CD1c-positive myeloid dendritic cell (primary cell): Measurements from ENCODE around the gene HAAO.

Experiments used
- DNase-seq: peaks from one replicate; pipeline ENCODE4 v3.0.0-alpha.2; 2016; ENCODE audit errors: extremely low spot score

The HAAO gene

DNA sequence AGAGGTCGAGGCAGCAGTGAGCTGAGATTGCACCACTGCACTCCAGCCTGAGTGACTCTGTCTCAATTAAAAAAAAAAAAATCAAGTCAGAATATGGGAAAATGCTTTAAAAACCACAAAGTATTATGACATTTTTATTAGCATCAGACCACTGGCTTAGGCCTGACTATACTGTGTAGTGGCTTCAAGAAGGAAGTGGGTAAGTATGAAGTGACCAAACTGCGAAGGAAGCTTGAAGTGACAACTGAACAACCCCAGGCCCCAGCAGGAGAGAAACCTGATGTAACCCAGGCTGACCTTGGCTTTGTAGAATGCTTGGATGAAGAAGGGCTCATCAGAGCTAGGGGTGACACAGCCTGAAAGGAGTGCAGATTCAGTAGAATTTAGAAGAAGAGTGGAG lies 21.4 kb upstream of the HAAO start:
- DNase-seq = no peak

DNA sequence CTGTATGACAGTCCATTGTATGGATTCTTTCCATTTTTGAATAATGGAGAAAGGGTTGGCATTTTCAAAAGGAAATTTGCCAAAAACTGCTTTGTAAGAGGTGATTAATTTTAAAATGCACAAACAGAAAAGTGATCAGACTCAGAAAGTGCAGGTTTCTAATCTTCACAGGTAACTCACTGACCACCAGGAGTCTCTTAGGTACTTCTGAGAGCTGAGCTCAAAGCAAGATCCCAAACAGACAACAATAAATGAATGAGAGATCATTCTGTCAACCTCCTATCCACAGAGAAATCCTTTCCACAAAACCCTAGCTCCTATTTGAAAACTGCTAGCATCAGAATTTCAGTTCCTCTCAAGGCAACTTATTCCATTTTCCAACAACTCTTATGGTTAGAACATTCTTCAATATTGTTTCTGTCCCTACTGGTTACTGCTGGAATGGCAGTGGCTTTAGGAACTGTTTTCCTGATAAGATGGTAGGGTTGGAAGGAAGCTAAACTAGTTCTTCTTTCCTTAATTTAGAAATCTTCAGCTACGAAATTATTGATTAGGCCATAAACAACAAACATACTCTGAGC lies 20.6 kb upstream of the HAAO start:
- DNase-seq = peak; percentile 74

DNA sequence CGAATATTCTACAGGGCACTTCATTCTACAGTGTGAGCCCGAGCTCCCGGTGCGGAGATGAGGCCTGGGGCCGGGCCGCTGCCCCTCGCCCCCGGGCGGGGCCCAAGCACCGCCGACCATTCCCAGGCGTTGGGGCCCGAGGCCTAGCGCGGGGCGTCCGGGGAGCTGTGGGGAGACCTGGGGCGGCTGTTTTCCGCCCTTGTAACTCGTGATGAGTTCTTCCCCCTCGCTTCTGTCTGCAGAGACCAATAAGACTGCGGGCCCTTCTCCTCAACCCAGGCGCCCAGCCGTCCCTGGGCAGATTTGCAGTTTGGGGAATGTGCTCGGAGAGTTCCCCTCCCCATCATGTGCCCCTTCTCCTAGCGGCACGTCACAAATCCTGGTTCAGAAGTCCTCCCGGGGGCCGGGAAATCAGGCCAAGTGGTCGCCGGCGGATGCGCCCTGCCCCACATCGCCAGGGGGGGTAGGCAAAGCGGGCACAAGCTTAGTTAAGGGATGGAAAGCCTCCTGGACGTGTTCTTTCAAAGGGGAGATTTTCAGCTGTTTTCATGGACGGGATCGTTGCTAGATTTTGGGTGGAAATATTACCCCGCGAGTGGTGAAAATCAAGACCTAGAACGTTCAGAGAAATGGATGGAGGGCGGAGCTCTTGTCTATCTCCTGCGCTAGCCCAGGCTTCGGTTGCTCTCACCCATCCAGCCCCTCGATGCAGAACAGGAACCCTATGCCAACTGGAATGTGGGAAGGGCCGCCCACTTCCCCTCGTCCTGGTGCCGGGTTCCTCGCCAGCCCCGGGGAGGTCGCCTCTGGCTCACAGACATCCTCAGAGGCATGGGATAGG lies 18.8 kb upstream of the HAAO start:
- peak; percentile 42 for DNase-seq

DNA sequence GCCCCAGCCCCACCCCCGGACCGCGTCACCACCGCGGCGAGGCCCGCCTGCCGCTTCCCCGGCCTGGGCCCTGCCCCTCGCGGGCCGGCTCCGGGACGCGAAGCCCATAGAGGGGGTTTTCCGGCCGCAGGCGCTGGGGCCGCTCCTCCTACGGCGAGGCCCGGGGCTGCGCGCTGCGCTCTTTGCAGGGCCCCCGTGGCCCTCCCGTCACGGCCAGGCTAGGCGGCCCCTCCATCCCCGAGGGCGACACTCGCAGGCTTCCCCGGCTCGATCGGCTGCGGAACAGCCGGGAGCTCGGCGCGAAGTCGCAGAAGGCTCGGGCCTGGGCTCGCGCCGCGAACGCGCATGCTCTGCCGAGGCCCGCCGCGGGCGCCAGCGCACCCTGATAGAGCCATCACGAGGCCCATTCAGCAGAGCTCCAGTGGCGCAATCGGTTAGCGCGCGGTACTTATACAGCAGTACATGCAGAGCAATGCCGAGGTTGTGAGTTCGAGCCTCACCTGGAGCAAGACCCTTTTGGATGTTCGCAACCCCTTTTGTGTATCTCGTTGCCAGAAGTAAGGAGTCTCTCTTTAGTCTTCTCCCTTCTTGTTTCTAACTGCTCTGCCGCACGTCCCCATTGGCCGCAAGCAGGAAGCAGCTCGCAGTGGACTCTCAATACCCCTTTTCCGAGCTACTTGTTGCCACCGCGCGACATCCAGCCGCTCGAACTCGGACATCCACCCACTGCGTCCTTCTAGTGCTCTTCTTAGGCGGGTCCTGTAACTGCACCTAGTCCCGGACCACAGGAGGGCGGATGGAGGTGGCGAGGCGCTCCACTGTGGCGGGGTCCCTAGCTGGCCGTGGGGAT lies 18.0 kb upstream of the HAAO start:
- peak; percentile 96 for DNase-seq

DNA sequence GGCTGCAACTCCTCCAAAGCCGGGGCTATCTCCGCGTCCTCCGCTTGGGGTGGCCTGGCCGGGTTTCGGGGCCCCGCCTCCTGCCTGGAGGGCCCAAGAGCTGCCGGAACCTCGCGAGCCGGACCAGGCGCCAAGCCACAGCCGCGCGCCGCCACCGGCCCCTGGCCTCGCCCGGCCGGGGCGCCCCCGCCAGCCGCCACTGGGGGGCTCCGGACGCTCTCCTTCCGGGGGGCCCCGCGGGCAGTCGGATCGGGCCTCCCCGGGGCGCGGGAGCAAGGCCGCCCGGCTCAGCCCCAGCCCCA lies 17.4 kb upstream of the HAAO start:
- peak; percentile 82 for DNase-seq

DNA sequence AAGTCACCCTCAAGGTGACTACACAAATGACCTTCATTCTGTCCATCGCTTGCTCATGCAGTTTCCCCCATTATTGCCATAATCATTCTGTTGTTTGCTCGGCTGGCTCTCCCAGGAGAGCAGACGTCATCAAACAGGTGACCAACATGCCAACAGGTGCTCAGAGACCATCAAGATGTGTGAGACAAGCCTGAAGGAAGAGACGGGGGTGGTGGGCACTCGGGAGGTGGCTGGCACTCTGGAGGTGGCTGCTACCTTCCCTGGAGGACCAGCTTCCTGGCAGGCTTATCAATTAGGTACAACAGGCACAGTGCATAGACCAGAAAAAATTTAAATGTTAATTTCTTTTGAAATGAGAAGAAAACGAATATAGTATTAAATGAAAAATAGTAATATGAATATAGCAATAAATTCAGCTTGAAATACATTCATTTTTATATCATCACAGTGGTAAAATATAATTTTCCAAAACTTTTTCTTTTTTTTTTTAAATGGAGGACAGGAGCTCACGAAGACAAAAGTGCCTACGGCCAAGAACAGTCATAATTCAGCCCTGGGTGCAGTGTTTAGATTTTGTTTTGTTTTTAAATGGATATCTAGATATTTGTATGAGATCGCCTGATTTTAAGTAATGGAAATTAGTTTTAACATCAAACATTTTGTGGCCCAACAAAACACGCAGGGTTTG lies 16.9 kb upstream of the HAAO start:
- no peak for DNase-seq

DNA sequence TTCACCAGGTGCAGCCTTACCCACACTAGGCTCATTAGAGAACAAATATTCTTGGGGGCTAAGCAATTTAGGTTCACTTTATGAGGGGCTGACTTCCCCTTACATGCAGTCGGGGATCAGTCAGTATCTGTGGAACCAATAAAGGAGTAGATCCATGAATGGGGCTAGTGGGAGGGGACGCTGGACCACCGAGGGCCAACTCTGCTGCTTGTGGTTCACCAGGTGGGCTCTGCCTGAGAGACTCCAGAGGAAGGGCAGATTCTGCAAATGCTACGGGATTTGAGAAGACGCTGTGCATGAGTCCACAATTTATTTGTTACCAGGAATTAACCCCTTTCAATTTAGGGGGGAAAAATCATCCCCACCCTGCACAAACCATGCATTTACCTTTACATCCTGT lies 15.9 kb upstream of the HAAO start:
- DNase-seq = no peak

DNA sequence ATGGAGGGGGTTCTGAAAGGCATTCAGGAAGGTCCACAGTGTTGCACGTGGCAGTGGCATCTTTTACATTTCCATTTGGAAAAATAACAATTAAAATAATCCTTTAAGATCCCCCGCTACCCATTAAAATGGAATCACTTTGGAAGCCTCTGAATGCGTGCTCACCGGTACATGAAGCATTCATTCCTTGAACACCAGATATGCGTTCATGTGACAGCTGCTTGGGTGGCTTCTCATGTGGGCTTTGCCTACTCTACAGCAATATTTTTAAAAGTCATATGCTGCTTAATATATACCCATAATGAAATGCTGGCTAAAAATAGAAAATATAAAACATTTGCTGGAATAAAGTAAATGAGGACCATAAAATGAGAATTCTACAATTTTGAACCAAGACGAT lies 14.4 kb upstream of the HAAO start:
- DNase-seq = no peak

DNA sequence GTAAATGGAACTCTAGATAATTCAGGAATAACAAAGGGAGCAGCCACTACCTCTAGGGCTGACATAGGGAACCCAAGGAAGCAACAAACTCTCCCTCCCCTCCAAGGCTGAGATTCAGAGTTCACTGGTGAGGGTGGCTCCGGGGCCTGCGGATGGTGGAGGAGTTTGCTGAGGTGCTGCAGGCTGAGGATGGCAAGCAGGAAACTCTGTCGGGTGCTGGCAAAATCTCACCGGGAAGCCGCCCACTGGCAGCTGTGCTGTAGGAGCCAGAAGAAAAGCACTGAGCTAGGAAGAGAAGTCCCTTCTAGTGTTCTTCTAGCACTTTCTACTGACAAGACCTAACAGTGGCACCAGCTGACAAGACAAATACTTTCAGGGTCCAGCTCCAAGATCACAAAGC lies 12.5 kb upstream of the HAAO start:
- DNase-seq = no peak

DNA sequence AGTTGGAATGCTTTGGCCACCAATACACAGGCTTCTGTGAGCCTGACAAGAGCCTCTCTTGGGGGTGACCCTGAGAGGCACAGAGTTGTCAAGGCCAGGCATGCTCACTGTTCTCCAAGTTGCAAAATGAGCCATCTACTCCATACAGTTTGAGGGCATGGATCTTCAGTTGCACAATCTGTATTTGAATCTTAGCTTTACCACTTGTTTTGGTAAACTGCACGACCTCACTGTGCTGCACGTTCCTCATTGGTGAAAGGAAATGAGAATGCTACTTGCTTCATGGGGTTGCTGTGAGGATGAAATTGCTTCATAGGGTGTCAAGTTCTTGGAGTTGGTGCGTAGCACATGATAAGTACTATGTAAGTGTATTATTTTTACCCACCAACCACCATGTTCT lies 12.0 kb upstream of the HAAO start:
- DNase-seq = peak; percentile 78

DNA sequence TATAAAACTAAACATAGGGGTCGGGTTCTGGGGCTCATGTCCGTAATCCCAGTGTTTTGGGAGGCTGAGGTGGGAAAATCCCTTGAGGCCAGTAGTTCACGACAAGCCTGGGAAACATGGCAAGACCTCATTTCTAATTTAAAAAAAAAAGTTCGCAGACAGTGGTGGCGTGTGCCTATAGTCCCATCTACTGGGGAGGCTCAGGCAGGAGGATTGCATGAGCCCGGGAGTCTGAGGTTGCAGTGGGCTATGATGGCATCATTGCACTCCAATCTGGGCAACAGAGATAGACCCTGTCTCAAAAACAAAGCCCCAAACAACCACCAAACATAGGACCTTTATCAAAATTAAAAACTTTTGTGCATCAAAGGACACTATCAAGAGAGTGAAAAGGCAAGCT lies 9.8 kb upstream of the HAAO start:
- DNase-seq = no peak

DNA sequence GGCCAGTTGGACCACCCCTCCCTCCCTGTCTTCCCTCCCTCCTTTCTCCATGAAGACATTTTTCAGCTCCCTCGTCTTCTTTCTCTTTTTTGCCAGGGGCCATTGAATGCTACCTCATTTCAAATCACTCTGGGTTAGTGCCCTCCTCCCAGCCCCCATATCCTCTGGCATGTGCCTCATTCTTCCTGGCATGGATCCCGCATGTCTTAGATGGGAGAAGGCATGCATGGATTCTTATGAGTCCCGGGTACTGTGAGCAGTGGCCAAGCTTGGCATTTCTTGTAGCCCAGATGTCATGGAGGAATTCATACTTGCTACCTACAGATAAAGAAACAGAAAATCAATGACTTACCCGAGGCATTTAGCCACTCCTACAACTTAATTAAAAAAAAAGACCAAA lies 9.0 kb upstream of the HAAO start:
- DNase-seq = no peak

DNA sequence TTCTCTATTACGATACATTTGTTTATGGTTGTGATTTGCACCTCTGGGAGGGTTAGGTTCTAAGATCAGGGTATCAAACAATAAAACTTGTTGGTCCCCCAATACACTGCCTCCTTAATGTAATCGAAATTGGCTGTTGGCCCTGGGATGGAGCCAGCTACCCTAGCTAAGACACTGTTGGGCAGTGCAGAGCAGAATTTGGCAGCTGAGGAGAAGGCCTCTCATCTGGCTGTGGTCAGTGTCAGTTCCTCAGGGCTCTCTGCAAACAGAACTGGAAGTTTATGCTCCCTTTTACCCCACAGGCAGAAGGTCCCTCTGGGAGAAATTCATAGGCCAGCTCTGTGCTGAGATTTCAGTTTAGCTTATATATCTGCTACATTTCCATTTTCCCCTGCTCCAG lies 8.6 kb upstream of the HAAO start:
- DNase-seq = peak; percentile 14

DNA sequence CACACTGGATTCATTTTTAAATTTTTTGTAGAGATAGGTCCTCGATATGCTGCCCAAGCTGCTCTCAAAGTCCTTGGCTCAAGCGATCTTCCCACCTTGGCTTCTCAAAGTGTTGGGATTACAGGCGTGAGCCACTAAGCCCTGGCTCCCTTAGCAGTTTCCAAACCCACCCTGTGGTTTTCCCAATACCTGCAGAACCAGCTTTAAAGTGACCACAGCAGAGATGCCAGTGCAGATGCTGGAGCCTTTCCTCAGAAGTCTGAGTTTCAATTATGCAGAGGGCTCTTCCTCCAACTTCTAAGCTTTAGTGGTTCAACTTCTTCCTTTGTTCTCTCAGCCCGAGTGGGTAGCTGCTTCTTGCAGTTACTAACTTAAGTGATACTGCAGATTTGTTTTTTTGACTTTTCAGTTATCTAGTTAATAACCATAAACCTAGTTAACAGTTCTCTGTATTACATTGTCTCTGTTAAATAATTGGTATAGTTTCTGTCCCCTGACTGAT lies 8.1 kb upstream of the HAAO start:
- no peak for DNase-seq

DNA sequence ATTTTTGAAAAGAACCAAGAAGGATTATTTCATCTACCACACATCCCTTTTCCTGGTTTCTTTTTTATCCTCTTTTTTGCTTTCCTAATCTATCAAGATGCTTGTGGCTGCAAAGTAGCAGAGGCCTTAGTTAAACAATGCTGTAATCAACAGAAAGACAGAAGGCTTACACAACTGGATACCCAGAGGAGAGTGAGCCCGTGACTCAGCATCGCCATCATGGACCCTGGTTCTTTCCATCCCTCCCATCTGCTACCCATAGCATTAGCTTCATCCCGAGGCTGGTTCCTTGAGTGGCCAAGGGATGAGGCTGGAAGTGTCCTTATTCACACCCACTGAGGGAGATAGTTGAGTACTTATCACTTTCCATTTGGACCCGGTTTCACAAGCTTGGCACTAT lies 7.5 kb upstream of the HAAO start:
- DNase-seq = no peak

DNA sequence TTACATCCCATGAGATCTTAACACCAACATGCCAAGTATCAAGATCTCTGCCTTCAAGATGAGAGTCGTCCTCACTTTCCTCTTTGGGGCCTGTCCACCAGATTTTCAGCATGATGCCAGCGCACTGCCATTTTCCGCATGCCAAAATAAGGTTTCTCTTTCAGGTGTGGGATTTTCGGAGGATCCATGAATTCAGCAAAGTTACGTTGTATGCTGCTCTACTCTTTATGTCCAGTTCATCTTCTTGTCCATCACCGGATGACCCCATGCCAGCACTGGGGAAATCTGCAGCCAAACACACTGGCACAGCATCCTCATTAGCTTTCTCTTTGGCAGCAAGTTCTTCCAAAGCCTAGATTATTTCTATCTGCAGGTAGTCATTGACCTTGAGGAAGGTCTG lies 4.9 kb upstream of the HAAO start:
- no peak for DNase-seq

DNA sequence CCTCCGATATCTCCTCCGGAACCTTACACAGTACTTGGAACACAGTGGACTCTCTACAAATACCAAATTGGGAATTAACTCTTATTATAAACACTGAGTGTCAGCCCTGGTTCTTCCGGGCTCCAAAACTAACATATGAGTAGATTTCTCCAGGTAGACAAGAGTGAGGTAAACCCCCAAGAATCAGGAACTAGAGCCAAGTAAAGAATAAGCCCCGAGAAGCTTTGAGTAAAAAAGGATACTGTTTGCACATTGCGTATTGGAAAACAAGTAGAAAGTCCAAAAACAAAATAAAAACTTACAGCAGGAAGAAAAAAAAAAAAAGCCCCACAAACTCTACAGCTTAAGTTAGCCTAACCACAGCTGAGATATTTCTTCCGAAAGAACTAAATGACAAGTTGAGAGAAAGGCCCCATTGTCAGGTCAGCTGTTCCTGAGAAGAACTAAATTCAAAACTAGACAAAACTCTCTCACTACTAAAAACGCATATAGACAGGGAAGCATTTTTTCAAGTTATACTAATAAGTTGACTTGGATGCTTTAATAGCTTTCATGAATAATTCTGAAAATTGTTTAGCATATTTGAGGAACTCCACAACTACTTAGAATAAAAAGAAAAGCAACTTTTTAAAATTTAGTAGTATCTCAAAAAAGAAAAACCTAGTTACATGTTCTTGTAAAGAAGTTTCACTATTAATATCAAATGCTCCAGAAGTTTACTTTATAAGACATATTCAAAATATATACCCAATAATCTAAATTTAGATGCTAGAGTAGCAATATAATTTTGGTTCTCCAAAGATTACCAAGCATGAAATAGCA lies 4.3 kb upstream of the HAAO start:
- DNase-seq = no peak

DNA sequence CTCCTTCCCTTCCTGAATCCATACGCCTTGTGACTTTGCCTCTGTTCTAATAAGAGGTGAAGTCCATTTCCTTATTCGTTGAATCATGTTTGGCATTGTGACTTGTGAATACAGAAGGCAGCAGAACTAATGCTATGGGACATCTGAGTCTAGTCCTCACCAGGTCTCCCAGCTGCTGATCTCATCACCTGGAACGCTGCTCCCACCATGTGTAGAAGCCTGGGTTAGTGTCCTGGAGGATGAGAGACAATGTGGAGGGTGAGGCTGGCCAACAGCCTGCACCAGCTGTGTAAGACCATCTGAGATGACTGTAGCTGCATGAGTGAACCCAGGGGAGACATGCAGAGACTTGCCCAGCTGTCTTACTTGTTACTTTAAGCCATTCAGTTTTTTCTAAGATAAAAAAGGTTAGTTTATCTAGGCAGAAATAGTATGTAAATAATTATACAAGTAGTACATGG lies 3.5 kb upstream of the HAAO start:
- DNase-seq = no peak

DNA sequence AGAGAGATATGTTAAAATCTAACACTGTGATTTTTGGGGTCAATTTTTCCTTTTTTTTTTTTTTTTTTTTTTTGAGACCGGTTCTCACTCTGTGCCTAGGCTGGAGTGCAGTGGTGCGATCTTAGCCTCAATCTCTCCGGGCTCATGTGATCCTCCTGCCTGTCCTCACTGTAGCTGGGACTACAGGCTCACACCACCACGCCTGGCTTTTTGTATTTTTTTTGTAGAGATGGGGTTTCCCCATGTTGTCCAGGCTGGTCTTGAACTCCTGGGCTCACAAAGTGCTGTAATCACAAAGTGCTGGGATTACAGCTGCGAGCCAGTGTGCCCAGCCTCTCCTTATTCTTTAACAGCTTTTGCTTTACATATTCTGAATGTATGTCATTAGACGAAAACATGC lies 2.9 kb upstream of the HAAO start:
- no peak for DNase-seq

DNA sequence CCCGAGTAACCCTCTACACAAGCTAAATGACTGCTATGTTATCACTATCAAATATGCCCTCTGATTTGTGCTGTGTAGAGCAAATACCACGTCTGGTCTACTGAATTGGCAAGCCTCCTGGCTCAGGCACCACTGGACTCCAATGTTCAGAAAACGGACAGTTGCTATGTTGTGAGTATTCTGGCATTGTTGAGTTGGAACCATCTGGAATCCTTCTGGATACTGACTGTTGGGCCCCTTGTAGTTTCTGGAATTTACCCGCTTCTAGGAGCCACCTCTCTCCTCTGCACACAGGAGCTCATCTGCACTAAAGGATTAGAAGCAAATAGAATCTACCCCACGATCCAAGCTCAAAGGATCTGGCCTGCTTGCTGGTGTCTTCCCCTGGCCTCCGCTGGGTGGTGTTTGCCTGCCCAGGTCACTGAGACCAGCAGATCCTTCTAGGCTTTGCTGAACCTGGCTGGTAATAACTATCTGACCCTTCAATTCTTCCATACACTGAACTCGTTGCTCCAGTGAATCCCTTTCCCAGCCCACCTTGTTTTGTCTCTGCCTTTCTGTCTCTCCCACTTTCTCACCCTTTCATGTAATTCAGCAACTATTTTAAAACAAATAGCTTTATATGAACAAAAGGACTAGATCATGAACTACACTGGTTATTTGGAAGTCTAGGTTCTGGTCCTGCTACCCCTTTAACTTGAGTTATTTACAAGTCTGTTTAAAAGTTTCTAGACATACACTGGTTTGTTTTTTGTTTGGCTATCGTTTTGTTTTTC lies 2.1 kb upstream of the HAAO start:
- no peak for DNase-seq
